DLD1 (cell line): ENCODE results near the gene GRK6.

ENCODE experiments used
- in situ Hi-C: cut with HindIII; loops from 2 replicates; pipeline ENCODE4 v1.10.0; 2017; ENCODE audit warnings: low sequenced_read_pairs

GRK6 gene

GRCh38 chr5:177468685-177469628 lies 42.5 kb downstream of the GRK6 start:
- in situ Hi-C loops: no loop called here

DNA sequence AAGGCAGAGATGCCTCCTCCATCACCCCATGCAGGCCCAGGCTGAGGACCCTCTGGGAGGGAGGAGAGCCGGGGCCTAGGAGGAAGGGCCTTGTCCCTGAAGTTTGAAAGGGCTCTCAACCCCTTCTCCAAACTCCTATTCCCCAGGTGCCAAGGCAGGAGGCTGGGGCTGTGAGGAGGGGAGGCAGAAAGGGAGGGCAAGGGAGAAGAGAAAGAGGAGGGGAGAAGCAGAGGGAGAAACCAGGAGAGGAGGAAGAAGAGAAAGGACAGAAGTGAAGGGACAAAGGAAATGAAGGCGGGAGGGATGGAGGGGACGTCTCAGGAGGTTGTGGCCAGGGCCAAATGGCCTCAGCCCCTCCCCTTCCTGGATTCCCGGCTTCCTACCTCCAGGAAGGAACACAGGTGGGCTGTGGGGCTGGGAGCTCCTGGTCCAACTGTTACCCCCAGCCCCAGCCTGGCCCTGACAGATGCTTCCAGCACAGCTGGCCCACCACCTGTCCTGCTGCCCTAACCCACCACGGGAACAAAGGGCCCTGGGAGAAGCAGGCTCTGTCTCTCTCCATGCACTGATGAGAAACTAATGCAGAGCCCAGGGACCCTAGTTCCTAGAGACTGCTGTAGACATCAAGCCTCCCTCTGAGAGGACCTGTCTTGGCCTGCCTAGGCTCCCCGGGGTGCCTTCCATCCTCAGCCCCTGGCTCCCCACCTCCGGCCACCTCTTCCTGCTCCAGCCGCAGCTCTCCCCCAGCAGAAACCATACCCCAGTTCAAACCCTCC lies 43.5 kb downstream of the GRK6 start:
- in situ Hi-C loops: no loop called here

GRCh38 chr5:177470759-177471536 lies 44.5 kb downstream of the GRK6 start:
- in situ Hi-C loops: no loop called here

DNA sequence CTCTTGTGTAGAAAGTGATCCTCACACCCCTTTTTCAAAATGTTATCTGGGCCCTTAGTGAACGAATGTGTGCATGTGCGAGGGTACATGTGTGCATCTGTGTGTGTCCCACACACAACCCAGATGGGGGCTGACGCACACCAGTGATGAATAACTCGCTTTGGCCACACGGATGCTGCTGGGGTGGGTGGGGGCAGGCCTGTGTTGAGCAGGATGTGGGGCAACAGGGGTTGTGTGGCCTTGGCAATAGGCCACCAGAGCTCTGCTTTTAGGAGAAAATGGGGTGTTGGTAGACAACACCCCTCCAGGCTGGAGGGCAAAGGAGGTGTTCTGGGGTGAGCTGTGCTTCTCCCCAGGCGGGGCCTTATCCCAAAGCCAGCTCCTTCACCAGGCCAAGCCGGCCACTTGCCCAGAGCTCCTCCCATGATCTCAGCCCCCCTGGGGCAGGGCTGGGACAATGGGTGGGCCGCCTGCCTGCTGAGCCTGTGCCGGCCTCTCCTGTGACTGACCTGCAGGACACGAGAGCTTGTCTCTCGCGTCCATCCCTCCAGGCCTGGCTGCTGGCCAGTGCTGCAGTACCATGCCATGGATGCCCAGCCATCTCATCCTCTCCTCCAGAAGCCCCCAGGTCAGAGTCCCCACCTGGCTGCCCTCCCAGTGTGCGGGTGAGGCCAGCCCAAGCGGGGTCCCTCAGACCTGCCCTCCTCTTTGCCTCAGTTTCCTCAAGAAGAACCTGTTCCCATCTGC lies 45.3 kb downstream of the GRK6 start:
- in situ Hi-C loops: no loop called here

DNA sequence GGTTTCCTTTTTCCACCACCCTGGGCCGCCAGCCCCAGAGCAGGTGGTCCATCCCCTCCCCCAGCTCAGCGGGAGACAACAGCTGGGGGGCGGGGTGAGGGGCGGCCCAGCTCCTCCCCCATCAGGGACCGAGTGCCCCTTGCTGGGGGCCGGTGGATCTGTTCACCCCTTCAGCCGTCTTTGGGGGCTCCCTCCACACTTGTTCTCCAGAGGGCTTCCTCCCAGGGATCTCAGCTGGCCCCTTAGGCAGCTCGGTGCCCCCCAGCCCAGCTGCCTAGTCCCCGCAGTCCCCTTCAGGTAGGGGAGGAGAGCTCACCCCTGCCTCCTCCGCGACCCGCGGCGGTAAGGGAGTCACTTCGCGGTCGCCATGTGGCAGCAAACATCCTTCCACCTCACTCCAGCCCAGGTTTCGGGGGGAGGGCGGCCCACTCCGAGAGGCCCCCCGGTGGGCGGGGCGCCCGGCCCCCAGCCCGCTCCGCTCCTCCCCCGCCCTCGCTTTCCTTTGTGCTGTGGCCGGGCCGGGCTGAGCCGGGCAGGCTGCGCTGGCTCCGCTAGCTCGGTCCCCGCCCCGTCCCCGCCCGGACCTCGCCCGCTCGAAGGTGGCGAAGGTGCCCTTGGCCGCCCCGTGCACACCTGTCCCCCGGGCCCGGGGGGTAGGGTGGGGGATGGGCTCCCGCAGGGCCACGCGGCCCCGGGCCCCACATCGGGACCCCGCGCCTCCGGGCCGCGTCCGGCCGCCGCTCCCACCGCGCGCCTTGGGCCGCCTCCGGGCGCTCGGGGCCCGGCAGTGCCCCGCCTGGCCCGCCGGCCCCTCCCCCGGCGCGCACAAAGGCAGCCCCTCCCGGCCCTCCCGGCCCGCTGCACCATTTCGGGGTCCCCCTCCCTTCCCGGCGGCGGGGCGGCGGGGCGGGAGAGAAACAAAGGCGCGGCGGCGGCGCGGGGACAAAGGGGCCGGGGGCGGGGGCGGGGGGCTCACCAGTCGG lies 46.3 kb downstream of the GRK6 start:
- in situ Hi-C loops: no loop called here

DNA sequence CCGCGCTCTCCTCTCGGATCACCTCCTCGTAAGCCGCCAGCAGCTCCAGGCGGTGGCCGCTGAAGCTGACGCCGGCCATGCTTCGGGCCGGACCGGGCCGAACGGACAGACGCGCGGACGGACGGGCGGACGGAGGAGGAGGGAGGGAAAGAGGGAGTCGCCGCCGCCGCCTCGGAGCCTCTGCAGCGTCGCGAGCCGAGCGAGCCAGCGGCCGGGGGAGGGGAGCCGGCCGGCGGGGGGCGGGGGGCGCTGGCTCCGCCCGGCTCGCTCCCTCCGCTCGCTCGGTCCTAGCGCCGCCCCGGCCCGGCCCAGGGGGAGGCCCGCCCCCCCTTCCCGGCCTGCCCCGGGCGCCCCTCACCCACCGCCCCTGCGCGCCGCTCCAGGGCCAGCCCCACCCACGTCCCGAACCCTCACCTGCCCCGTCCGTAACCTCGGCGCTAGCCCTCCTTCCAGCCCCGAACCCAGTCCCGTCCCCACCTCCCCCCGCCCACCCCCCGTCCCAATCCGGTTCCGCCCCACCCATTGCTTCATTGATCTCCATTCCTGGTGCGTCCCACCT lies 47.0 kb downstream of the GRK6 start, which contains the start of gene DBN1:
Gene DBN1 (minus strand): TSS at position 192 of the 559 bp plus-strand sequence. CDS start 113 bp downstream, at position 79.
- in situ Hi-C loops: no loop called here

DNA sequence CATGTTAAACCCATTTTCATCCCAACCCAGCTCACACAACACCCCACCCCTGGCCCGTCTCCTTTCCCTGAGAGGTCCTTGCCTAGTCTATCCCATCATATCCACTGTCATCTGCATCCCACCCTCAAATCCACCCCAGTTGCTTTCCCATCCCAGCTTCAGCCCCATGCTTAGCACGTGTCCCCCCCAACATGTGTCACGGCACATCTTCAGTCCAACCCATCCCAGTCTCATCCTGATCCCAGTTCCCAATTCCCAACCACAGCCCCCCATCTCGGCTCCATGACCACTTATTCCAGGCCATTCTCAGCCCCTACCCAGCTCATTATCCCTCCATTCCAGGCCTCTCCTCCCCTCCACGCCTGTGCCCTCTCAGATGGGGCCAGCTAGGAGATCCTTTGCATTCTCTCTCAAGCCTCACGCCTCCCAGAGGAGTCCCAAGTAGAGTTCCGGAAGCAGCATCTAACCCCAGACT lies 47.6 kb downstream of the GRK6 start:
- in situ Hi-C loops: no loop called here

DNA sequence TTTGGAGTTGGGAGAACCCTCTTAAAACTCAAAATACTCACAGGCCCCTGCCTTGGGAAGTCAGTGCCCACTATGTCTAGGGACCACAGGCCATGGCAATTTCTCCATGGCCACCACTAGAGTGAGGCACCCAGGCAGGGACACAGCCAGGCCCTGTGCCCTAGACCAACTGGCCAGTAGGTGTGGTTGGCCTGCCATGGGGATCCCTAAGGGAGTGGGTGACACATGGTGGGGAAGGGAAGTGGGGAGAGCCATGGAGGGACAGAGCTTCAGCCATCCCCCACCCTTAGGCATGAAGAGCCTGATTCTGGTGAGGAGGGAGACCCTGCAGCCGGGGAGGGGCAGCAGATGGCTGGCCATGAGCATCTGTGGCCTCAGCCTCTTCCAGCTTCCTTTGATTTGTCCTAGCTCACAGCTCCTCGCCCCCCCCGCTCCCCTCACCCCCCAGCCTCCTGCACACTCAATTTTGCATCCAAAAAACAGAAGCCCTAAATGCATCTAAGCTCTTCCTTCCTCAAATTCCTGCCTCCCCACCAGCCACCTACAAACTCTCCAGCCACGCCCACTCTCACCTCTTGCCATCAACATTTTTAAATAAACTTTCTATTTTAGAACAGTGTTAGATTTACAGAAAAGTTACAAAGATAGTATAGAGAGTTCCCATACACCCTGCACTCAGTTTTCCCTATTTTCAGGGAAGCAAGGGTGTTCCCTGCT lies 48.5 kb downstream of the GRK6 start:
- in situ Hi-C loops: no loop called here

DNA sequence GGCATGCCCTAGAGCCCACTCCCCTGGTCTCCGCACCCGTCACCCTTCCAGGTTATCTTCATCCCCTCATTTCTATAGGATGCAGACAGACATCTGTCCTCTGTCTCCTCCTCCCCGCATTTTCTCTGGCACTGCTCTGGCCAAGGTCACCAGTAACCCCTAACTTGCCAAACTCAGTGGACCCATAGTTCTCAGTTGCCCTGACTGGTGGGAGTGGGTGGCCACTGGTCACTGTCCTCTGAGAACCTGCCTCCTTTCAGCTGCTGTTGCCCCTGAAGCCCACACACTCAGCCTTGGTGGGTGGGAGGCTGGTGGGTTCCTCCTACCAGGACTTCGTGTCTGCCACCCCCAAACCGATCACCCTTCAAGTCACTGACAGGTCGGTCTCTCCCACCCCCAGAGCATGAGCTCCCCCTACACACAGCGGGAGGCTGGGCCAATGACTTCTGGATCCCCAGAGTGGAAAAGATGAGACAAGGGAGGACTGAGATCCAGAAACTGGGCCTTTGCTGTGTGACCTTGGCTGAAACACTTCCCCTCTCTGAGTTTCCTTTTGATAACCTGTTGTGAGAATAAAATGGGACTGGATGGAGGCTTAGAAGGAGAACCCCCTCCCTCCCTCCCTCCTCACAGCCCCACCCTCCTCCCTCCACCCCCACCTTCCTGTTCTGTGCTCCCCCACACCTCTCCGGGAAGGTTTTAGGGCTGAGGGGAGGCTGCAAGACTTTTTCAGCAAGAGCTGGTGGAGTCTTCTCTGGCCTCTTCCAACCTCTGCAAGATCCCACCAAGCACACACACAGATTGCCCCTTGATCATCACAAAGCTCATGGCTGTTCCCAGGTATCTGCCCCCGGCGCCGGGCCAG lies 49.3 kb downstream of the GRK6 start:
- in situ Hi-C loops: no loop called here

DNA sequence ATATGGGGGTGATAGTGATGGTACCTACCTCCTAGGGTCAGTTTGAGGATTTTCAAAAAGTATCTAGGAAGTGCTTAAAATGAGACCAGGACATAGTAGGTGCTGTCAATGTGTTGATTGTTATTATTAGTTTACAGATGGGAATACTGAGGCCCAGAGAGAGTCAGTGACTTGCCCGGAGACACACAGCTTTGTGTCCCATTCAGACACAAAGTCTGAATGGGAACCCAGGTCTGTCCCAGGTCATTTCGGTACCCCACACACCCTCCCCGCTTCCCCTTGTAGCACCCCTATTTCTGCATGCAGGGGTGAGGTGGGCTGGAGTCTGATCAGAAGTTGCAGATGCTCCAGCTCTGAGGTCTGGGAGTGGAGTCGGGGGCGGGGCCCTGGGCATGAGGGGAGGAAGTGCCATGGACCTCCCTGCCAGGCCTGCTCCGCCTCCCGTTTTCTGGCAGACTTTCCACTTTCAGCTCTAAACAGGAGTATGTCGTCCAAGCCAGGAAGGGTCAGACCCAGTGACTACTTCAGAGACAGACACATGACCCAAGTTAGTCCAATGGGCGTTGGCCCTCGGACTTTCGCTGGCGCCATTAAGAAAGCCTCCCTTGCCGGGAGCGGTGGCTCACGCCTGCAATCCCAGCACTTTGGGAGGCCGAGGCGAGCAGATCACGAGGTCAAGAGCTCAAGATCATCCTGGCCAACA lies 50.2 kb downstream of the GRK6 start:
- in situ Hi-C loops: no loop called here

DNA sequence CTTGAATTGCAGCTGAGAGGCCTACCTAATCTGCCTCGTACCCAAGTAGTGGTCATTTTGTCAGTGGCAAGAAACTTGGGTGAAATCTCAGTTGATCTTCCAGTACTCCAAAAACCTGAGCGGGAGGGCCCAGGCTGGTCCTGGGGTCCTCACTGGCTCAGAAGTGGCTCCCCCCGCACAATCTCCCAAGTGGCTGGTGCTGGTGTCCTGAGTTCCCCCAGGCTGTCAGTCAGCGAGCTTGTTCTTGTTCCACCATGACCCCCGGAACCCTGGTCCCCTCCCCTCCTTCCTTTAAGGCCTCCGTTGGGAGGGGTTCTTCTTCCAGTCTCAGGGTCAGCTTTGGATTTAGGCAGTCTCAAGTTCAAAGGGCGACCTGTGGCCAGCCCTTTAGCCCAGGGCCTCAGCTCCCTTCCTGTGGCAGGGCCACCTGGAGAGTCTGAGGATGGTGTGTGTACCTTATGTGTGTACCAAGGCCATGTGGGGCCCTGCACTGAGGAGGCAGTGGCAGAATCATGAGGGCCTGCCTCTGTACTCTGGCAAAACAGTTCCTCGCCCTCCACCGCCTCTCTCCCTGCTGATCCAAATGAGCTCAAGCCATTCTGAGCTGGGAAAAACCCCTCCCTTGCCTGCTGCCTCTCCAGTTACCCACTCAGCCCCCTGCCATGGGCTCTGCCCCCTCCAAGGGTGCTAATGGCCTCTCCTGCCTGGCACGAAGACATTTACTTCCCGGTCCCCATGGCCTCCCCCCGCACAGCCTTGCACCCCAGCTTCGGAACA lies 51.4 kb downstream of the GRK6 start:
- in situ Hi-C loops: no loop called here

GRCh38 chr5:177478711-177479646 lies 52.5 kb downstream of the GRK6 start:
- in situ Hi-C loops: no loop called here

DNA sequence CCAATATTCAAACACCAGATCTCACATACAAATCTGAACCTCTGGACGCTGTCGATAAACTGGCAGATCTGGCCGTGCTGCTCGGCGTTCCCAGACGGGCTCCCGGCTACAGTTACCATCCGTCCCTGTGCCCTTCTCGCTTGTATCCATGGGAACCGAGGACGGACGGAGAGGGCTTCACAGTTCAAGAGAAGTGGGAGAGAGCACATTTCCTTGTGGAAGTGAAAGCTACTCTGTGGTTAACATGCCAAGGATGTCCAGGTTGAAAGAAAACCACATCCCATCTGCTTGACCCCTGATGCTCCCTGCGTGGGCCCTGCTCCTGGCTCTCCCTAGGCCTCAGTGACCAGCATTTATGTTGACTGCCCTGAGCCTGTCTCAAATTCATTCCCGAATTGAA lies 53.3 kb downstream of the GRK6 start:
- in situ Hi-C loops: no loop called here

- in situ Hi-C loops: no loop called here
Measured at GRCh38 chr5:177482359-177482795, 55.9 kb downstream of the GRK6 start.

DNA sequence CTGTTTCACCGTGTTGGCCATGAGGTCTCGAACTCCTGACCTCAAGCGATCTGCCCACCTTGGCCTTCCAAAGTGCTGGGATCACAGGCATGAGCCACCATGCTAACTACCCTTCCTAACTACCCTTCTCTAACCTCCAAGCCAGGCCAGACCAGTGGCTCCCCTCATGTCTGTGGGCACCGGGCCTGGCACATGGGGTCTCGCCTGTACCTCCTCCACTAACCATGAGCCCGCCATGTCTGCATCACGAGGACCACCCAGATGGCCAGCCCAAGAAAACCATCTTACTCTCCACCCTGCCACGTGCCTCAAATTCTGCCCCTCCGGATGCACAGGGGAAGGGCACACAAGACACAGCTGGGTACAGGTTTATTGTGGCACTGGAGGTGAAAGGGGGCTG lies 56.6 kb downstream of the GRK6 start:
- in situ Hi-C loops: no loop called here
